ENCODE results near the gene IGFLR1. TPM values are rescaled to one million over a fixed set of nuclear protein-coding genes. Genes with fewer than 3 reads are reported as not detected.

IGFLR1 gene
- total and polyA plus RNA-seq, 2 donors (not counting 3 experiments of a cell fraction or from before 2014, with no cell fraction given): 2.6 to 7.6 TPM

- POLR2A ChIA-PET: no interaction called here
Measured at GRCh38 chr19:35702223-35703012, 39.8 kb downstream of the IGFLR1 start.

GRCh38 chr19:35696835-35697234 lies 45.4 kb downstream of the IGFLR1 start:
- intact Hi-C loops (cut with micrococcal nuclease) (no loop called here), dilution Hi-C loops (cut with MboI; ENCODE audit: extremely low pct_ligation_motif_present, low sequenced_read_pairs) (no loop called here)
- DNase-seq (ENCODE audit: low read depth, low spot score) (no peak), FAIRE-seq (no peak)
- Histone ChIP-seq H3K9ac (replicated peaks; ENCODE audit: extremely low read depth, insufficient read depth, low read length) (no peak overlapping the region), H3K36me3 (ENCODE audit: control insufficient read depth in 2 of 2, extremely low read depth in 1 of 2, insufficient read depth in 2 of 2, low read length in 2 of 2) (no peaks in the 10 kb centered on the region), H3K79me2 (ENCODE audit: control insufficient read depth, insufficient read depth, low read length) (no peaks in the 10 kb centered on the region), H3K27me3 (ENCODE audit: control insufficient read depth in 2 of 2, insufficient read depth in 2 of 2, low read length in 2 of 2) (no peaks in the 10 kb centered on the region), H3K9me1 (replicated peaks; ENCODE audit: control insufficient read depth, extremely low read depth, insufficient read depth, low read length) (no peaks in the 10 kb centered on the region), H2AFZ (ENCODE audit: low read depth, low read length) (no peak overlapping the region), H3K4me3 (replicated peaks in 1 of 3; ENCODE audit: insufficient read depth in 1 of 3, low read depth in 1 of 3, low read length in 3 of 3) (no peak overlapping the region), H3K27ac (ENCODE audit: insufficient read depth, low read depth, low read length) (no peak overlapping the region), H4K20me1 (replicated peaks; ENCODE audit: control insufficient read depth, extremely low read depth, insufficient read depth, low read length) (no peaks in the 10 kb centered on the region), H3K4me2 (ENCODE audit: insufficient read depth, low read length) (no peak overlapping the region), H3K9me3 (replicated peaks; ENCODE audit: control insufficient read depth, insufficient read depth, low read length) (no peaks in the 10 kb centered on the region), H3K4me1 (ENCODE audit: control insufficient read depth, extremely low read depth, insufficient read depth, low read length) (no peaks in the 10 kb centered on the region)
- POLR2A ChIA-PET: no interaction called here
- no TSS peak for BruUV-seq (replicated peaks)
- CTCF ChIA-PET: interaction anchor here (1.0 to 6.8 kb wide), 3 partner anchors 15 to 123 kb away, joined by 4 to 54 read pairs (median 4); partner anchors contain the start of gene LIN37
- TF ChIP-seq MYC (IDR thresholded peaks at IDR 0.05; ENCODE audit: low read depth, low read length) (no peak), CTCF (IDR thresholded peaks at IDR 0.05; ENCODE audit: extremely low read depth in 1 of 2, insufficient read depth in 1 of 2, low read depth in 1 of 2, low read length in 2 of 2) (no peak), POLR2A (IDR thresholded peaks at IDR 0.05; ENCODE audit: low read depth, low read length) (no peak), MAX (IDR thresholded peaks at IDR 0.05; ENCODE audit: insufficient read depth, insufficient read length) (no peak), POLR2AphosphoS5 (IDR thresholded peaks at IDR 0.05; ENCODE audit: insufficient read depth, low read depth, low read length) (no peak)

More at GRCh38 chr19:35702223-35703012, 39.8 kb downstream of the IGFLR1 start:
- CTCF ChIA-PET: interaction anchor here (0.6 to 2.5 kb wide), 12 partner anchors 8 to 351 kb away, joined by 3 to 12 read pairs (median 4); partner anchors contain the start of gene LIN37
- no peak overlapping the region for H3K9ac ChIP-seq (replicated peaks; ENCODE audit: extremely low read depth, insufficient read depth, low read length)
- FAIRE-seq (peak; percentile 98), DNase-seq (ENCODE audit: low read depth, low spot score) (peak; percentile 97)
- H3K27ac ChIP-seq (ENCODE audit: insufficient read depth, low read depth, low read length): no peak overlapping the region
- peak overlapping the region; percentile 74 for H3K4me2 ChIP-seq (ENCODE audit: insufficient read depth, low read length)
- H2AFZ ChIP-seq (ENCODE audit: low read depth, low read length): peak overlapping the region; percentile 83
- H3K36me3 ChIP-seq (ENCODE audit: control insufficient read depth in 2 of 2, extremely low read depth in 1 of 2, insufficient read depth in 2 of 2, low read length in 2 of 2): no peaks in the 10 kb centered on the region
- H3K27me3 ChIP-seq (ENCODE audit: control insufficient read depth in 2 of 2, insufficient read depth in 2 of 2, low read length in 2 of 2): no peaks in the 10 kb centered on the region
- no peak for TF ChIP-seq EZH2 (IDR thresholded peaks at IDR 0.05; ENCODE audit: borderline replicate concordance, low read depth, low read length, severe bottlenecking)
- TF ChIP-seq MAX (IDR thresholded peaks at IDR 0.05; ENCODE audit: insufficient read depth, insufficient read length): no peak
- no peak for TF ChIP-seq GATA2 (IDR thresholded peaks at IDR 0.05; ENCODE audit: insufficient read depth, insufficient read length, low read depth, low read length)
- no peak for TF ChIP-seq POLR2AphosphoS5 (IDR thresholded peaks at IDR 0.05; ENCODE audit: insufficient read depth, low read depth, low read length)
- no peak for TF ChIP-seq JUN (IDR thresholded peaks at IDR 0.05; ENCODE audit: borderline replicate concordance, insufficient read depth, insufficient read length, low read depth)
- TF ChIP-seq MYC (IDR thresholded peaks at IDR 0.05; ENCODE audit: low read depth, low read length): no peak
- no peaks in the 10 kb centered on the region for H3K9me1 ChIP-seq (replicated peaks; ENCODE audit: control insufficient read depth, extremely low read depth, insufficient read depth, low read length)
- no peaks in the 10 kb centered on the region for H3K9me3 ChIP-seq (replicated peaks; ENCODE audit: control insufficient read depth, insufficient read depth, low read length)
- dilution Hi-C loops (cut with MboI; ENCODE audit: extremely low pct_ligation_motif_present, low sequenced_read_pairs): no loop called here
- no TSS peak for BruUV-seq (replicated peaks)
- intact Hi-C loops (cut with micrococcal nuclease): loop anchor here (1.0 kb wide), 1 partner anchor 15 kb away; no protein-coding TSS in a partner anchor
- H3K79me2 ChIP-seq (ENCODE audit: control insufficient read depth, insufficient read depth, low read length): no peaks in the 10 kb centered on the region
- no peaks in the 10 kb centered on the region for H3K4me1 ChIP-seq (ENCODE audit: control insufficient read depth, extremely low read depth, insufficient read depth, low read length)
- H3K4me3 ChIP-seq (replicated peaks in 1 of 3; ENCODE audit: insufficient read depth in 1 of 3, low read depth in 1 of 3, low read length in 3 of 3): peak overlapping the region; percentile 11 to 45 (median 25)
- H4K20me1 ChIP-seq (replicated peaks; ENCODE audit: control insufficient read depth, extremely low read depth, insufficient read depth, low read length): no peaks in the 10 kb centered on the region
